ELR (cell line): ENCODE results near the gene HAND2.
A peak's percentile ranks its signal among the peaks of the same experiment; 100 is the strongest.

Experiments used
- DNase-seq: peaks from one replicate; pipeline ENCODE4 v3.0.0-alpha.2; 2015; ENCODE audit warnings: low read depth

HAND2 gene

DNA sequence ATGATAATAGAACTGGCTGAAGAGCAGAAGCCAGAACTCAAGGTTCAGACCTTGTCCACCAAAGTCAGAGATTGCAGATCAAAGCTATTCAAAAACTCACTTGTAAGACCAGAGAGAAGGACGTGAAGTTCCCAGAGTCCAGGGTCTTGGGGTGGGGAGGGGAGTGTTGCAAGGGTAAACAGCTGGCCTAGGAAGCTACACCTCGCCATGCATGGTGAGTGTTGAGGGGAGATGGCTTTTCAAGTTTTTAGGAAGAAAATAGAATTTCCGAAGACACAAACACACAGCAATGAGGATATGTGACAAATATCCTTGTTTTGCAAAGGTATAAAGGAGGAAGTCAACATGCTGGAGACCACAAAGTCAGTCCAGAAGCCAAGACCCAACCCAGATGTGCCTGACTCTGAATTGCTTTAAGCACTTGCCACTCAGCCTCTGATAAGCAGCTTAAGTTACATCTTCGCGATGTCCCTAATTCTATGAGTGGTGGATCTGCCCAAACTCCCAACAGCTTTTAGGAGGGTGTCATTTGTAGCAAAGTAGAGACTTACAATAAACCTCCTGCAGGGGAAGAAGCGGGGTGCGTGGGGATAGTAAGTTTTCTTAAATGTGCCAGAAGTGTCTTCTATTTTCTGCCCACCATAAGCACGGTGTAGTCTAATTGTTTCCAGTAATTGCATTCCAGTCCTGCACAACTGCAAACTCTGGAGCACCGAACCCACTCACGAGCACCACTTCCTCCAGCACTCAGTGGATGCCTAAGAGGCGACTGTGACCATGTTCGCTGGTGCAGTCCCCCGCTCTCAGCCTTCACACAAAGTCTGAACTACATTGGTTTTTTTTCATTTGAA, 26.5 kb downstream of the HAND2 start:
- DNase-seq: no peak

DNA sequence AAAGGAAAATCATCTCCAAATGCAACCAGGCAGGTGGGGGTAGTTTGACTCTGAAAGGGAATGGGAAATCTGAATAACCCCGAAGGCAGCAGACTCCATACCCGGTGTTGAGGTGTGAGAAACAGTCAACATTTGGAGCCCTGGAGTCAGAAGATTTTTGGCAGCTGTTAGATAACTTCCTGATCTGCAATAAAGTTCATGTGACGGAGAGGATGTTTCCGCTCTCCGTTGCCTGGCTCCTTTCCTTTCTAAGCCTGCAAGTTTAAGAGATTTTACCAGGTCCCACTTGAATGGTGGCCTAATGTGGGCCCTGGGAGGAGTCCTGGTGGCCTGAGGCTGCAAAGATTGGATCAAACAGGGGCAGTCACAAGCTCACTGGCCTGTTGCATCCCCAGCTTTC, 27.7 kb downstream of the HAND2 start:
- no peak for DNase-seq

DNA sequence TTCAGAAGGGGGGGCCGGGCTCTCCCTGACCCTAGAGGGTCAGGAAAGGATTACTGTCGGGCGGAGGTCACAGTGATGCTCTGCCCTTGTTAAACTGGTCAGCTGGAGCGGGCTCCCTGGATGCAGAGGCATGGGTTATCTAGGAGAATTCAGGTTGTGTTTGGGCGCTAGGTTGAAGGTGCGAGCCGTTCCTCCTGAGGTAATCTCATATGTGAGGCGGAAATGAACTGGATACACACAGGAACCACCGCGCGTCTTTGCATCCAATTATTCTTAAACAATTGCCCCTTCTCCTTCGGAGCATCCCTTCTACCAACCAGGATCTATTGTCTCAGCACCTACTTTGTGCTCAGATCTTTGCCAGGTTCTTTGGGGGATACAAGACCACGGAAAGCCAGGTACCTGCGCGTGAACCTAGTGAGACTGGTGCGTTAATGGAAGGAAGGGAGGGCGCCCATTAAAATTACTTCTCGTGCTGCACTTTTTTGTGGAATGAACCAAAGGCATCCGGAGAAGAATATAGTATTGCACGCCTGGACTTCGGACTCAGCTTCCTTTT, 28.4 kb downstream of the HAND2 start:
- no peak for DNase-seq

DNA sequence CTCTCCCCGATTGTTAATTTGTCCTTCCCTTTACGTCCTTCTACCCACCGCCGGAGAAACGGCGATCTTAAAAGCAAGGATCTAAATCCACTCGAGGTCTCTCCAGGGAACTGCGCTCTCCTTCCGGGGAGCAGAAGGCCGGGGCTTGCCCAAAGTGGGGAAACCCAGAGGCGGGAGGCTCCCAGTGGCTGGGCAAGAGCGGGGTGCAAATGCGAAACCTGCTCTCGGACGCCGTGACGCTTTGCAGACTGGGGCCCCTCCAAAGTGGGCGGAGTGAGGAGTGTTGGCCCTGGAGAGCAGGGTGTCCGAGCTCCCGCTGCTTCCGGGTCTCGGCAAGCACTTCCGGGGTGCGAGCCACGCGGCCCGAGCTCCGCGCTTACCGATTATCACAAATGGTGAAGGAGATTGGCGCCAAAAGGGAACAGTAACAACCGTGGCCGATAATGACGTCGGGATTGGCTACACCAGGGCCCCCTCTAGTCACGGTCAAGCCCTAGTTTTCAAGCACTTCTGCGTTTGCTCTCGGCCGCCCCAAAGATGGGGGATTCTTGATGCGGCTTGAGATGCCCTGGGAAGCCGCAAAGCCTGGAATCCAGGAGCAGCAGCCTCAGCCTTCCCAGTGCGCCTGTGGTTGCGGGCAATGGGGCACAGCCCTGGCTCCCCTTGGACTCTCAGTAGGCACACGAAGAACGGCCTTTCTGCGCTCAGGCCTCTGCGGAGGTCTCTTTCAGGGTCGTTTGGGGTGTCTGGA, 29.0 kb downstream of the HAND2 start:
- no peak for DNase-seq

DNA sequence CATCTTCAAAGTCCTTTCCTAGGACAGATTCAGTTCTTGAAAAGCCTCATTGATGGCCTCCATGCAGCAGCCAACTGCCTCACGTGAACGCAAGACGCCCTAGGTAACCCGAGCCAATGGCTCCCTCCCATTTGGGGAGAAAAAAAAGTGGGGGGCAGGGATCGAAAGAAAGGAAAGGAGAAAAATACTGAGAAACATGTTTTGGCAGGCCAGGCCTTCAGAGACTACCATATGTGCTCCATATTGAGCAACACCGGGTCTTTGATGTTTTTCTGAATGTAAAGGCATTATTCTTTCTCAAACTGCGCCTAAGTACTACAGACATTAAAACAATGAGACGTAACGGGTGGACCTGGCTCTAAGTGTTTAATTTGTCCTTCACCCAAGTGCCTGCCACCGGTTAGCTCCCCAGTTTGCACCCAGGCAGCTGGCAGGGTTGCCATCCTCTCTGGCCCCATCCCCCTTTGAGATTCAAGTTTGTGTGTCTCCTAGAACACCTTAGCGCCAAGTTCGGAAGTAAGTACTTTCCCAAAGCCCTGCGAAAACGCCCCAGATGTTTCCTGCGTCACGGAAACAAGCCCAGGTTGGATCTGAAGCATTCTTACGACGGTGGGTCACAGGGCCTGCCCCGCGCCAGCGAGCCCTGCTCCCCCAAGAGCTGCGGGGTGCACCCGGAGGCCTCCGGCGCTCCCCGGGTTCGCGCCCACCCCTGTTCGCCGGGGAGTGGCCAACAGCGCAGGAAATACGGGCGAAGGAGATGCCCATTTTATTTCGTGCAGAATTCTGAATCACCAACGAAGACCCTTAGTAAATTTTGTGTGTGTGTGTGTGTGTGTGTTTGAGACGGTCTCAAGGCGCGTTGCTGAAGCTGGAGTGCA, 30.1 kb downstream of the HAND2 start:
- DNase-seq: no peak

DNA sequence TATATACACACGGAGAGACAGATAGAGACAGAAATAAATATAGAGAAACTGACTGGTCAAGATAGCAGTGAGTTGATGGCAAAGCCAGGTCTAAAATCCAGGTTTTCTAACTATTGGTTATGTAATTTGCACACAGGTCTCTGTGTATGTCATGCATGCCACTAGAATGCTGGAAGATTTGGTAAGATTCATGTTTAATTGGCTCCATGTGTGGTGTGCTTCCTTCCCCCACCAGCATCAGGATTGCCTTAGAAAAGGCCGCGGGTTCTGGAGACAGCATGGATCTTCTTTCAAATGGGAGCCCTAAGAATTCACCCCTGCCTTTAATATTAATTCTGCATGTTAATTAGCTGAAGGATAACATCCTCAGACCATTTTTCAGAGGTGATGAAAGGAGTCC, 31.3 kb downstream of the HAND2 start:
- no peak for DNase-seq

DNA sequence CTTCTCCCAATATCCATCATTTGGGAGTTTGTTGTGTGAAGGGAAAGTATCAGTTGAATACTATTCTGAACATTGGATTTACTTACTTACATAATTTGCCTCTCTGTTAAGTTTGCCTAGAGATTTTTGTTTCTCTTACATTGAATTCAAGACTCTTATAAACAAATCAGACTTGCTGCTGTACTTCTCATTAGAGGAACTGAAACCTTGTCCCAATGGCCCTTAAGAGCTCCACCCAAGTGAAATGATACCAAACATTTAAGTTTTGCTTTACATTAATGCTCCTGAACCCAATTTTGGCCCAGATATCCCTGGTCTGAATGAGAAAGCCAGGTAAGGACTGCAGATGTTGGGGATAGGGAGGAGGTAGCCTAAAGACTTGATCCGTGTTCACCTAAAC, 32.0 kb downstream of the HAND2 start:
- DNase-seq: no peak

DNA sequence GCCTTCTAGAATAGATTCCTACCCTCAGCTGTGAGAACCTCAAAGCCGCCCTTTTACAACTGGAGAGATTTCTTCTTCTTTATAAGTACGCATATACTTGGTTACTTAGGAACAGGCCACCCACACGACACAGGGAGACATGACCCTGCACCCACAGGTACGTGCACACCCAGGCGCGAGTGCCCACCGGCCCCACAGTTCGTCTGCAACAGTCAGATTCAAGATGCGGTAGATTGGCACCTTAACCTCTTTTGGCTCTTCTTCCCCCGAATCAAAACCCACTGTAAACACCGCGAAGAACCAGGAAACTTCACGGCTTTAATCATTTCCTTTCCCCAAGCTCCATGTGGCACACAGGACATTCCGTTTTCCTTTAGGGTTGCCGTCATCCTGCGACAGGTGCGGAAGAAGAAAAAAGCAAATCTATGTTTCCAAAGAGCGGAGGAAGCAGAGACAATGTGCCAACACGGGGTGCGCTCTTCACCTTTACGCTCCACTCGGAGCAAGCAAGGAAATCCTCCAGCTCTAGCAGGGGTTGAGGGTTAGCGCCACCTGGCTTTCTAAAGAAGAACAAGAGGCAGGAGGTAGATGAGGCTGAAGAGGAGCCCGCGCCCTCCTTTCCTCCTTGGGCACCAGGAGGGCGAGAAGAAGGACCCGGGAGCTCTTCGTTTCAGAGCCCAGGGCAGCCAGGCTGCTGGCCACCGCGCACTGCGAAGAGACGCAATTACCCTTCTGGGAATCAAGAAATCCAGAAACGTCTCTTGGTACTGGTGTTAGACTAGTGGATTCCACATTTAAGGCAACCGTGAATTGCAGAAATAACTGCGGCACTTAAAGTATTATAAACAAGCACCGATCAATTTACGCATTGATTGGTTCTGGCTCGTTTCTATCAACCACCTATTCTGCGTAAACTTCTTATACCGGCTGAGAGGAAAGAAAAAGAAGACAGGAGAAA, 35.7 kb downstream of the HAND2 start:
- DNase-seq: peak; percentile 69

DNA sequence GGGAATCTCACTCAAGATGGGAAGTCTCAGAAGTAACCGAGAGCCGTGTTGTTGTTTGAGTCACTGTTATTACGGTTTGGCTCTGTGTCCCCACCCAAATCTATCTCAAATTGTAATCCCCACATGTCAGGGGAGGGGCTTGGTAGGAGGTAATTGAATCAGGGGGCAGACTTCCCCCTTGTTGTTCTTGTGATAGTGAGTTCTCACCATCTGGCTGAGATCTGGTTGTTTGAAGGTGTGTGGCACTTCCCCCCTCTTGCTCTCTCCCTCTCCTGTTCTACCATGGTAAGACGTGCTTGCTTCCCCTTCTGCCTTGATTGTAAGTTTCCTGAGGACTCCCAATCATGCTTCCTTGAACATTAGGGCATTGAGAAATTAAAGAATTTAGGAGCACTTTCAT, 37.0 kb downstream of the HAND2 start:
- DNase-seq: no peak

DNA sequence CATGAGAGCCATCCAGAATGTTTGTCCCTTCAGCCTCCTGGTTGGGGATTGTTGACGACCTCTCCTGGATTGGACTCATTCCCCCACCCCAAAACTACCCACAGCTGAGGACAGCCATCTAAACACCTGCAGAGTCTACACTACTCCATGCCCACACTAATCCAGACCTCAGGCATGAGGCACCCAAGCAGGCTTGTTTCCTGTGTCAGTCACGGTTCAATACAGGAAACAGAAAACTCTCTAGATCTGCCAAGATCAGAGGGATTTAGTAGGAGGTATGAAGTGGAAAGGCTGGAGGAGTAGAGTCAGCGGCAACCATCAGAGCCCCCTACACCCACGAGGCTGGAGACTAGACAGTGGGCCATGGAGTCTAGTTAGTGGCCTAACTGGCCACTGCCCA, 37.7 kb downstream of the HAND2 start:
- DNase-seq: no peak

DNA sequence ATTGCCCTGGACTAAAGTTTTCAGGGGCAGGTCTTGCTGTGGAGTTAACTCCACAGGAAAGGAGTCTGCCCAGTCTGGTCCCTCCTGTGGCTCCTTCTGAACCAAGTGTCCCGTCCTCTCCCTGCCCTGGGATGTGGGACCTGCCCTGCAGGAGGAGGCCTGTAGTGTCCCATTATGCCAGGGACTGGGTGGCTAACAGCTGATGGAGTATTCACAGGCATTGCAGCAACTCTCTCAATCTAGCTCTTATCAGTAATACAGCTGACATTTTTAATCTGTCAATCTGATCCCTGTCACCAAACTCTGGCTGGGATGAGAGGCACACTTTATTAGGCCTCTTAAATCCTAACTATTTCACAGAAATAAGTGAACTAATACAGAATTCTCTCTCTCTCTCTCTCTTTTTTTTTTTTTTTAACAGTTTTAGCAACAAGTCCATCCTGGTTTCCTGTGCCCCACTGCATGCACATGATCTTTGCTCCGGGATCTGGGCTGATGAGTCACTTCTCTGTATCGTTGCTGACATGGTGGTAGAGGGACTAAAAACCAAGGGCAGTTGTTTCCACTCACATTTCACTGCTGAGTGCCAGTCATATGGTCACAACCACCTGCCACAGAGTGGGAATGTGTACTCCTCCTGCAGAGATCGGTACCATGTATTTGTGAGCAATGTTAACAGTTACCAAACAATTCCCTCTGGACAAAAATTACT, 39.1 kb downstream of the HAND2 start:
- DNase-seq: peak; percentile 60

DNA sequence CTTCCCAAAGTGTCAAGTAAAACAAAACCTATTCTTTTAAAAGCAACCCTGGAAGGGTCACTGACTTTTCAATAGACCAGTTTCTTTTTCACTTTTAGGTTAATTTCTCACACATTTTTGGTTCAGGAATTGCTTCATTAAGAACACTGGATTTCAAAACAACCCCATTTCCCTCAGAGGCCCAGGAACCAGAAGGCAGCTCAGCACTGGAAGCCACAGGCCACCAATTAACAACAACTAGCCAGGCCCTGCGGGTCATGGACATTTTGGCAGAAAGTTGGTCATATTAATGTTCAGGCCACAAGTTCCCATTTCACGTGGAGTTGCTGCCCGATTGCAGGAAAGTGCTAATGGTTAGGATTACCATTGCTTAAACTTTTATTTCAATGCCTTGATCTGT, 39.8 kb downstream of the HAND2 start:
- DNase-seq: no peak

DNA sequence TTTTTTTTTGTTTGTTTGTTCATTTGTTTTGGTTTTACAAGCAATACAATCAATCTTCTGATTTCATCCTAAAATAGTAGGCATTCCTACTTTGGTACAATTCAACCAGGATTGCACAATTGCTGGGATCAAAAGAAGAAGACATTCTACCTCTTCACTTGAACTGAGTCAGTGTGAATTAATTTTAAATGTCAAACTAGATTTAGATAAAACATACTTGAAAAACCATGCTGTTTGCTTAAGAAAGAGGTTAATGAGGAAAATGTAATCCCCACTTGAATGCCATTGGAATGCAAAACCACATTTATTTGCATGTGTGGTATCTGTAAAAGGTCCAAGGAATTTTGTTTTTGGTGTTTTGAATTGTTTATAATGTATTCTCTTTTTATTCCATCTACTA, 40.5 kb downstream of the HAND2 start:
- DNase-seq: peak; percentile 24

DNA sequence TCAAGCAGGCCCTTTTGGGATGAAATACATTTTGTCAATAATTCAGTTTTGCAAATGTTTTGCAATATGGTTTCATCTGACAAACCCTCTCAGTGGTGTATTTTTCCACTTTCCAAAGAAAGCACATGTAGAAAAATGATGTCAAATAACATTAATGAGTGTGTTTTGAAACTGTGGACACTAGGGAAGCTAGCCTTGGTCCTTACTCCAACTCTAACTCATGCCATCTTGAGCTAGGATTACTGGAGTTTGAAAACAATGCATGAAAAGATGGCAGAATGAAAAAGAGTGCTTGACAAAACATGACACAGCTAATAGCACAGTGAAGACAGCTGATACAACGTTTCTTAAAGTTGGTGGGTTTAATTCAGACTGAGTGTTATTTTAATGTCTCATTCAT, 41.4 kb downstream of the HAND2 start:
- no peak for DNase-seq

DNA sequence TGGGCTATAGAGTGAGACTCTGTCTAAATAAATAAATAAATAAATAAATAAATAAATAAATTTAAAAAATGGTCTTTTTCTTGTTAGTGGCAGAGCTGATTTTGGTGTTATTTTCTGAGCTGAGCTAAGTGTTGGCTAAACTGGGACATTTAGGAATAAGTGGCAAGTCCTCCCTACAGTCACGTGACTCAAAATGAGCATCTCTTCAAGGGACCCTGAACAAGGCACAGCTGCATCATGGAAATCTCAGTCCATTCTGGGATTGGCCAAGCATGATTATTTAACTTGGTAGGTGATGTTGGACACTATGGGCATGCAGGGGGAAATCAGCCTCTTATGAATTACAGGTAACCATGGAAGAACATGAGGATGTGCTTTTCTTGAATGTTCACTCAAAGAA, 42.0 kb downstream of the HAND2 start:
- DNase-seq: no peak

DNA sequence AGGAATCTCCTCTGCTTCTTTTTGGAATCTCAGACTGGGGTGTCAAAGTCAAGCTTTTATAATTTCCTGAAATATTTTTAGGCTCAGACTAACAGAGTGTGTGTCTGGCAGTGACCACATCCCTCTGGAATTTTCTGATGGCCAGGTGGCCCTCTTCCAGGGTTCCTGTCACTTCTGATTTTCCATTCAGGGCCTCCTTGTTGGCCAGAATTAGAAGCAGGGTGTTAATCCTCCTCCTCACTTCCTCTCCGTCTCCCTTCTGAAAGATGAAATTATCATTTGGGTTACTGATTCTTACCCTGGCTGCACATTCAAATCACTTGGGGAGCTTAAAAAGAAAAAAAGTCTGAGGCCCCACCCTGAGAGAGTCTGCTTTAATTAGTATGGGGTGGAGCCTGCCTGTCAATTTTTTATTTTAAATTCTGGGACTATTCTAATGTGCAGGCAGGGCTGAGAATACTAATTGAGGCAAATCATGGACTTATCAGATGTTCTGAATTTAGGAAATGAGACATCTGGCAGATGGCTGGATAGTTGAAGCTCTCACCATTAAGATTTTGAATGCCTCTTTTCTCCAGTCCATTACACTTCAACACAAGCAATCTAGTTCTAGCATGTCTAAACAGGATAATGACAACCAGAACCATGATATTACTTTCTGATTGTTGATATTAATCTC, 43.2 kb downstream of the HAND2 start:
- DNase-seq: no peak

DNA sequence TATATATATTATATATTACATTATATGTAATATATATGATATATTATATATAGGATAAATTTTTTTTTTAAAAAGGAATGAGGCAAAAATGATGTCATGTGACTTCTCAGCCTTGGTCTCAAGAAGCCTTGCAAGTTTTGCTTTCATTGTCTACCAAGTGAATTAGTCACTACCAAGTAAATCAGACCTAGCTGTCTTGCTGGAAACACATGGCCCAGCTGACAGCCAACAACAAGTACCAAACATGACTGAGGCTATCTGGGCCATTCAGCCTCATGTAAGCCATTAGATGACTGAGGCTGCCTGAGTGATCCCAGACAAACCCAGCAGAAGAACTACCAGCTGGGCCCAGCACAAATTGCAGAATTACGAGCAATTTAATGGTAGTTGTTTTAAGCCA, 44.9 kb downstream of the HAND2 start:
- no peak for DNase-seq

DNA sequence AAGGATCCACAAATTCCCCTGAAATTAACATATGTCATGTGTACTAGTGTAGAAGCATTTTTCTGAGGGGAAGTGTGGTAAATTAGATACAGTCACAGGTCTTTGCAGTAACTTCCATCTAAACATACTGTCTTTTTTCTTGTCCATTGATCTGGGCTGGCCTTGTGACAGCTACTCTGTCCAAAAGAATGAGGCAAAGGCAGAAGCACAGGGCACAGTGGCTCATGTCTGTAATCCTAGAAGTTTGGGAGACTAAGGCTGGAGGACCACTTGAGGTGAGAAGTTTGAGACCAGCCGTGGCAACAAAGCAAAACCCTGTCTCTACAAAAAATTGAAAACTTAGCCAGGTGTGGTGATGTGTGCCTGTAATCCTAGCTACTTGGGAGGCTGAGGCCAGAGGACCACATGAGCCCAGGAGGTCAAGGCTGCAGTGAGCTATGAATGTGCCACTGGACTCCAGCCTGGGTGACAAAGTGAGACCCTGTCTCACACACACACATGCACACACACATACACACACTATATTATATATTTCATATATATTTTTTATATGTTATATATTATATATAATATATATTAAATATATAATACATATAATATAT, 47.6 kb downstream of the HAND2 start:
- no peak for DNase-seq

DNA sequence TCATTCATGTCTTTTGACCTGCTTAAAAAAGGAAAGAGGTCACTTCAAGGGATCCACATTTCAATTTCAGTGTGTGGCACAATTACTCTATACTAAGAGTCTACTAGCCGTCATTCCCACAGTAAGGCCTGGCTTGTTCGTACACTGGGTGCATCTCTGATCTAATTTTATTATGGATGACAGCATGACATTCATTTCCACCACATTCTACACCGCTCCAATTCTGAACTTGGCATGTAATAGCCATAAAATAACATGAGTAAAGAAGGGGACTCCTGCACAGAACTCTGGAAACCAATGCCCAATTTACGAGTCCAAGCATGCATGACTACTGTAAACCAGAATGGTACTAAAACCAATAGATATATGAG, 51.1 kb downstream of the HAND2 start:
- DNase-seq: no peak
